Measurements from ENCODE around the gene NCSTN. TPM values are rescaled to one million over a fixed set of nuclear protein-coding genes. Genes with fewer than 3 reads are reported as not detected.
A peak's percentile ranks its signal among the peaks of the same experiment; 100 is the strongest.

The NCSTN gene
- total RNA-seq, 1 donor: 79.3 TPM

- no peak for DNase-seq (ENCODE audit: low read depth)
- no peak overlapping the region for H3K4me3 ChIP-seq (ENCODE audit: low read depth, low read length)
- no peak for TF ChIP-seq CTCF (IDR thresholded peaks at IDR 0.05; ENCODE audit: insufficient read depth, low read length)
Observed at GRCh38 chr1:160397651-160398050, 54.5 kb downstream of the NCSTN start.

GRCh38 chr1:160398823-160399222 lies 55.6 kb downstream of the NCSTN start:
- no peak for DNase-seq (ENCODE audit: low read depth)
- no peak for TF ChIP-seq CTCF (IDR thresholded peaks at IDR 0.05; ENCODE audit: insufficient read depth, low read length)
- no peak overlapping the region for H3K4me3 ChIP-seq (ENCODE audit: low read depth, low read length)

- H3K4me3 ChIP-seq (ENCODE audit: low read depth, low read length): no peak overlapping the region
- no peak for DNase-seq (ENCODE audit: low read depth)
Observed at GRCh38 chr1:160399544-160400222, 56.5 kb downstream of the NCSTN start.

GRCh38 chr1:160400223-160400645 lies 57.1 kb downstream of the NCSTN start, which contains the start of gene VANGL2:
Gene VANGL2, plus strand, starts transcription at chr1:160400564. Its CDS starts 15,274 bp downstream, at chr1:160415838.
- TF ChIP-seq CTCF (IDR thresholded peaks at IDR 0.05; ENCODE audit: insufficient read depth, low read length): no peak
- DNase-seq (ENCODE audit: low read depth): no peak
- H3K4me3 ChIP-seq (ENCODE audit: low read depth, low read length): peak within 1 kb of the TSS; percentile 28

More at GRCh38 chr1:160399544-160400222, 56.5 kb downstream of the NCSTN start:
- no peak for TF ChIP-seq CTCF (IDR thresholded peaks at IDR 0.05; ENCODE audit: insufficient read depth, low read length)

GRCh38 chr1:160400646-160401486 lies 57.7 kb downstream of the NCSTN start:
- H3K4me3 ChIP-seq (ENCODE audit: low read depth, low read length): peak overlapping the region; percentile 28
- no peak for DNase-seq (ENCODE audit: low read depth)

GRCh38 chr1:160401487-160401805 lies 58.3 kb downstream of the NCSTN start:
- no peak for DNase-seq (ENCODE audit: low read depth)
- H3K4me3 ChIP-seq (ENCODE audit: low read depth, low read length): no peak overlapping the region
- no peak for TF ChIP-seq CTCF (IDR thresholded peaks at IDR 0.05; ENCODE audit: insufficient read depth, low read length)

More at GRCh38 chr1:160400646-160401486, 57.7 kb downstream of the NCSTN start:
- no peak for TF ChIP-seq CTCF (IDR thresholded peaks at IDR 0.05; ENCODE audit: insufficient read depth, low read length)

Data from fibroblast of the aortic adventitia (primary cell).